HEK293T (cell line): ENCODE data around the gene POLR3G.

Experiments
- ARNT ChIP-seq: fragments of 450-650 bp; IDR thresholded peaks from 2 replicates; pipeline ENCODE4 v1.6.1; 2017; ENCODE audit warnings: mild to moderate bottlenecking
- BHLHE40 ChIP-seq: fragments of 450-650 bp; IDR thresholded peaks from 2 replicates; pipeline ENCODE4 v1.6.1; 2016; ENCODE audit warnings: mild to moderate bottlenecking, moderate library complexity, borderline replicate concordance
- CTBP1 ChIP-seq: fragments of 450-650 bp; IDR thresholded peaks from 2 replicates; pipeline ENCODE4 v1.6.1; 2016; ENCODE audit warnings: borderline replicate concordance
- ELF4 ChIP-seq: fragments of 450-650 bp; IDR thresholded peaks from 2 replicates; pipeline ENCODE4 v1.6.1; 2017; ENCODE audit warnings: antibody characterized with exemption
- FOXM1 ChIP-seq: fragments of 450-650 bp; IDR thresholded peaks from 2 replicates; pipeline ENCODE4 v1.6.1; 2017; ENCODE audit warnings: mild to moderate bottlenecking, borderline replicate concordance
- L3MBTL2 ChIP-seq: fragments of 450-650 bp; conservative IDR thresholded peaks from 2 replicates; pipeline ENCODE4 v1.6.1; 2016; ENCODE audit warnings: mild to moderate bottlenecking
- SP1 ChIP-seq: fragments of 450-650 bp; IDR thresholded peaks from 2 replicates; pipeline ENCODE4 v1.6.1; 2017
- TARDBP ChIP-seq: fragments of 450-650 bp; IDR thresholded peaks from 2 replicates; pipeline ENCODE4 v1.6.1; 2016
- ZNF384 ChIP-seq: fragments of 450-650 bp; IDR thresholded peaks from 2 replicates; pipeline ENCODE4 v1.6.1; 2016

- TF ChIP-seq FOXM1 (no peak), BHLHE40 (no peak), ZNF384 (no peak), SP1 (no peak), L3MBTL2 (no peak), ARNT (no peak), ELF4 (no peak), CTBP1 (no peak), TARDBP (no peak)
Measured at GRCh38 chr5:90547072-90547536, 72.4 kb downstream of the POLR3G start.
